GM12864 (cell line): ENCODE data around the gene OR4K13.

ENCODE experiments used
- DNase-seq: peaks from one replicate; pipeline ENCODE4 v3.0.0-alpha.2; 2011; ENCODE audit warnings: low read depth
- H3K4me3 ChIP-seq: 2 replicates; pipeline ENCODE4 v1.5.1; 2011; ENCODE audit warnings: mild to moderate bottlenecking, low read depth, low read length, control low read depth
- CTCF ChIP-seq: IDR thresholded peaks from 2 replicates; pipeline ENCODE4 v1.5.1; 2011; ENCODE audit warnings: low read depth, mild to moderate bottlenecking, moderate library complexity, low read length, control low read depth, inconsistent platforms; ENCODE audit errors: missing control alignments

Gene OR4K13

GRCh38 chr14:20019257-20019865 is 16.5 kb downstream of the OR4K13 start, which contains the start of gene OR4K14:
Gene OR4K14 (minus strand): TSS chr14:20019307. CDS start chr14:20015193, 4,114 bp downstream.
- no peak for DNase-seq
- TF ChIP-seq CTCF = no peak

GRCh38 chr14:20008156-20008555 is 27.7 kb downstream of the OR4K13 start:
- no peak for TF ChIP-seq CTCF
- no peak for DNase-seq
- no peak overlapping the region for H3K4me3 ChIP-seq

More at GRCh38 chr14:20019257-20019865, 16.5 kb downstream of the OR4K13 start, which contains the start of gene OR4K14:
- H3K4me3 ChIP-seq = no peak within 1 kb of the TSS

- DNase-seq = no peak
These were observed 33.5 kb downstream of the OR4K13 start for GRCh38 chr14:20002319-20002718.

GRCh38 chr14:20001863-20002262 is 34.0 kb downstream of the OR4K13 start, which contains the start of gene OR4Q2:
Gene OR4Q2 (plus strand): TSS chr14:20002163.
- no peak within 1 kb of the TSS for H3K4me3 ChIP-seq
- DNase-seq = no peak
- no peak for TF ChIP-seq CTCF

More at GRCh38 chr14:20002319-20002718, 33.5 kb downstream of the OR4K13 start:
- H3K4me3 ChIP-seq = no peak overlapping the region
- TF ChIP-seq CTCF = no peak

- DNase-seq = no peak
- no peak for TF ChIP-seq CTCF
- no peak overlapping the region for H3K4me3 ChIP-seq
These were observed 42.4 kb downstream of the OR4K13 start for GRCh38 chr14:19993438-19993837.
